Keratinocyte (primary cell): ENCODE measurements around the gene CTNNBL1.

Experiments
- CTCF ChIP-seq, 3 experiments: IDR thresholded peaks in 1 of 3; conservative IDR thresholded peaks in 1 of 3; optimal IDR thresholded peaks in 1 of 3; 2 replicates in 2 of 3; 3 replicates in 1 of 3; pipeline versions ENCODE3 to v1.5.1; 2011; ENCODE audit warnings: low read length in 3 of 3, mild to moderate bottlenecking in 3 of 3, moderate library complexity in 2 of 3, control low read depth in 1 of 3, inconsistent platforms in 1 of 3; ENCODE audit not compliant: insufficient read depth in 2 of 3; ENCODE audit errors: extremely low read depth in 1 of 3
- EZH2 ChIP-seq: IDR thresholded peaks from one replicate; pipeline ENCODE4 v1.6.1; 2012; ENCODE audit warnings: inconsistent platforms, mild to moderate bottlenecking, low read length, moderate library complexity

- no peak for TF ChIP-seq CTCF (optimal IDR thresholded peaks at IDR 0.05 in 1 of 3, IDR thresholded peaks at IDR 0.05 in 1 of 3, conservative IDR thresholded peaks at IDR 0.05 in 1 of 3; ENCODE audit: extremely low read depth in 1 of 3, insufficient read depth in 2 of 3, low read length in 3 of 3)
- TF ChIP-seq EZH2: no peak
These were observed 103.9 kb downstream of the CTNNBL1 start for GRCh38 chr20:37797669-37798175.
